GM12891 (cell line): ENCODE data around the gene ZRSR2.

Source experiments
- PAX5 ChIP-seq: IDR thresholded peaks from 2 replicates; pipeline ENCODE4 v1.6.1; 2011; ENCODE audit warnings: low read length, moderate library complexity, mild to moderate bottlenecking; ENCODE audit not compliant: insufficient read depth, severe bottlenecking
- POLR2A ChIP-seq: IDR thresholded peaks from 2 replicates; pipeline ENCODE4 v1.6.1; 2011; ENCODE audit warnings: low read depth, low read length, control low read depth
- POLR2AphosphoS5 ChIP-seq: IDR thresholded peaks from 2 replicates; pipeline ENCODE4 v1.6.1; 2011; ENCODE audit warnings: low read depth, low read length, control low read depth
- POU2F2 ChIP-seq: IDR thresholded peaks from 2 replicates; pipeline ENCODE4 v1.6.1; 2011; ENCODE audit warnings: low read depth, mild to moderate bottlenecking, control low read depth, low read length, moderate library complexity
- SPI1 ChIP-seq: IDR thresholded peaks from 2 replicates; pipeline ENCODE4 v1.6.1; 2011; ENCODE audit warnings: low read depth, low read length, control low read depth
- TAF1 ChIP-seq: IDR thresholded peaks from 2 replicates; pipeline ENCODE4 v1.6.1; 2011; ENCODE audit warnings: low read depth, low read length, control low read depth

DNA sequence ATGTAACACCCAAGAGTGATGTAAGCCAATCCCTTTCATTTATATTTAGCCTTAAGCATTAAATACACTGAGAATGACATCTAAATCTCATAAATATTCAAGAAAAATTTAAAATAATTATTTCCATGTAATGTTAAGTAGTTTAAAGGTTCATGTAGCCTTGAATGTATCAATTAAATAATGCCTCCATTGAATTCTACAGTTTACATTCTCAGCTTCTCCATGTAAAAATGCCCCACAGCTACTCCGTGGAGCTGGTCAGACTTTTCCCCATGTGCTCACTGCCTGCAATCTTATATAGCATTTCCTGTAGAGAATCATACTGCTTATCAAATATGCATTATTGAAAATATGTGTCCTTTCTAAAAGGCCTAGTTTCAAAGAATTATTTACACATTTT, 38.9 kb downstream of the ZRSR2 start:
- no peak for TF ChIP-seq POLR2A
- TF ChIP-seq SPI1 = no peak
- TF ChIP-seq POLR2AphosphoS5 = no peak
- no peak for TF ChIP-seq TAF1
- no peak for TF ChIP-seq POU2F2
- no peak for TF ChIP-seq PAX5
